ENCODE results near the gene MYO1A. TPM values are rescaled to one million over a fixed set of nuclear protein-coding genes. Genes with fewer than 3 reads are reported as not detected.

Gene MYO1A
- total and polyA plus RNA-seq, 2 donors from 2014 or later = 0.25 to 0.77 TPM

DNA sequence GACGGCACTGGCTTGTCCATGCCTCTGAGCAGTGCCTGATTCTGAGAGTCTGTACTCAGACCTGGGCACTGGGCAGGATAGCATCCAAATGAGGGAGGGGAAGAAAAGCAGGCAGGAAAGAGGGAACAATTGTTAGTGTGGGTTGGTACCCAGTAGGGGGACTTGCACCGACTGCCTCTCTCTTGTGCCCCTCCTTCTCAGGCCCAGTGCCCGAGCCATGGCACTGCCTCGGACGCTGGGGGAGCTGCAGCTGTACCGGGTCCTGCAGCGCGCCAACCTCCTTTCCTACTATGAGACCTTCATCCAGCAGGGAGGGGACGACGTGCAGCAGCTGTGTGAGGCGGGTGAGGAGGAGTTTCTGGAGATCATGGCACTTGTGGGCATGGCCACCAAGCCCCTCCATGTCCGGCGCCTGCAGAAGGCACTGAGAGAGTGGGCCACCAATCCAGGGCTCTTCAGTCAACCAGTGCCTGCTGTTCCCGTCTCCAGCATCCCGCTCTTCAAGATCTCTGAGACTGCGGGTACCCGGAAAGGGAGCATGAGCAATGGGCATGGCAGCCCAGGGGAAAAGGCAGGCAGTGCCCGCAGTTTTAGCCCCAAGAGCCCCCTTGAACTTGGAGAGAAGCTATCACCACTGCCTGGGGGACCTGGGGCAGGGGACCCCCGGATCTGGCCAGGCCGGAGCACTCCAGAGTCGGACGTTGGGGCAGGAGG, 41.2 kb upstream of the MYO1A start:
- H3K27me3 ChIP-seq (ENCODE audit: control insufficient read depth, insufficient read depth, low read length) = no peaks in the 10 kb centered on the region
- FAIRE-seq (no peak), DNase-seq (peak in 1 of 5 donors; percentile 54)
- peak overlapping the region in 1 of 3 donors; percentile 70 for H3K9ac ChIP-seq (ENCODE audit: low read length in 3 of 3)
- H3K4me1 ChIP-seq (ENCODE audit: control insufficient read depth in 2 of 3, insufficient read depth in 2 of 3, low read depth in 1 of 3, low read length in 3 of 3) = peaks cover 3 to 20% (median 8%) of the 10 kb centered on the region in 3 donors
- intact Hi-C loops (cut with DNase I) = no loop called here
- peaks cover 5 to 33% (median 9%) of the 10 kb centered on the region in 3 donors for H3K36me3 ChIP-seq (ENCODE audit: control insufficient read depth in 2 of 3, insufficient read depth in 3 of 3, low read length in 3 of 3)
- H3K9me3 ChIP-seq (ENCODE audit: control insufficient read depth in 2 of 3, insufficient read depth in 1 of 3, low read length in 3 of 3) = no peaks in the 10 kb centered on the region
- peak overlapping the region; percentile 58 to 61 (median 60) for H3K4me3 ChIP-seq (ENCODE audit: low read length in 3 of 3)
- TF ChIP-seq, protein P1, sequence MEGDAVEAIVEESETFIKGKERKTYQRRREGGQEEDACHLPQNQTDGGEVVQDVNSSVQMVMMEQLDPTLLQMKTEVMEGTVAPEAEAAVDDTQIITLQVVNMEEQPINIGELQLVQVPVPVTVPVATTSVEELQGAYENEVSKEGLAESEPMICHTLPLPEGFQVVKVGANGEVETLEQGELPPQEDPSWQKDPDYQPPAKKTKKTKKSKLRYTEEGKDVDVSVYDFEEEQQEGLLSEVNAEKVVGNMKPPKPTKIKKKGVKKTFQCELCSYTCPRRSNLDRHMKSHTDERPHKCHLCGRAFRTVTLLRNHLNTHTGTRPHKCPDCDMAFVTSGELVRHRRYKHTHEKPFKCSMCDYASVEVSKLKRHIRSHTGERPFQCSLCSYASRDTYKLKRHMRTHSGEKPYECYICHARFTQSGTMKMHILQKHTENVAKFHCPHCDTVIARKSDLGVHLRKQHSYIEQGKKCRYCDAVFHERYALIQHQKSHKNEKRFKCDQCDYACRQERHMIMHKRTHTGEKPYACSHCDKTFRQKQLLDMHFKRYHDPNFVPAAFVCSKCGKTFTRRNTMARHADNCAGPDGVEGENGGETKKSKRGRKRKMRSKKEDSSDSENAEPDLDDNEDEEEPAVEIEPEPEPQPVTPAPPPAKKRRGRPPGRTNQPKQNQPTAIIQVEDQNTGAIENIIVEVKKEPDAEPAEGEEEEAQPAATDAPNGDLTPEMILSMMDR (IDR thresholded peaks at IDR 0.05; ENCODE audit: borderline replicate concordance, extremely low read depth, insufficient read depth) = no peak
- H3K27ac ChIP-seq (ENCODE audit: low read depth in 2 of 2, low read length in 2 of 2) = peak overlapping the region in 1 of 2 donors; percentile 41

DNA sequence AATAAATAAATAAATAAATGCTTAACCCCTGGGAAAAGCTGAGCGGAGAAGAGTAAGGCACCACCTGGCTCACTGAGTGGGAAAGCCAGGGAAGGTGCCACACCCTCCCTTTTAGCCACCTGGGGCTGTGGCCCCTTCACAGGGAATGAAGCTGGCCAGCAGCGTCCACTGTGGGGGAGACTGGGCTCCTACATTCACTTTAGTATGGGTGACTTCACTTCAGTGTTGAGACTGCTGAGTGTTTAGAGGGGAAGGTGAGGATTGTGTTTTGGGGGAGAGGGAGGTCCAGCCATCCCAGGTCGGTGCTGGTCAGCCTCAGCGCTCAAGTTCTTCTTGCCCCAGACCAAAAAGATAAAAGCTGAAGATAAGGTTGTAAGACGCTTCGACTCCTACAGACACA, 40.6 kb upstream of the MYO1A start:
- DNase-seq (peak in 1 of 5 donors; percentile 22), FAIRE-seq (no peak)
- Histone ChIP-seq H3K27ac (ENCODE audit: low read depth in 2 of 2, low read length in 2 of 2) (peak overlapping the region in 1 of 2 donors; percentile 41), H3K9me3 (ENCODE audit: control insufficient read depth in 2 of 3, insufficient read depth in 1 of 3, low read length in 3 of 3) (no peaks in the 10 kb centered on the region), H3K4me3 (ENCODE audit: low read length in 3 of 3) (peak overlapping the region; percentile 58 to 61 (median 60)), H3K36me3 (ENCODE audit: control insufficient read depth in 2 of 3, insufficient read depth in 3 of 3, low read length in 3 of 3) (peaks cover 4 to 29% (median 5%) of the 10 kb centered on the region in 3 donors), H3K4me1 (ENCODE audit: control insufficient read depth in 2 of 3, insufficient read depth in 2 of 3, low read depth in 1 of 3, low read length in 3 of 3) (peaks cover 5 to 23% (median 14%) of the 10 kb centered on the region in 3 donors), H3K9ac (ENCODE audit: low read length in 3 of 3) (peak overlapping the region in 2 of 3 donors; percentile 58 to 70), H3K27me3 (ENCODE audit: control insufficient read depth, insufficient read depth, low read length) (no peaks in the 10 kb centered on the region)
- TF ChIP-seq, protein P1 (IDR thresholded peaks at IDR 0.05; ENCODE audit: borderline replicate concordance, extremely low read depth, insufficient read depth) = no peak
- intact Hi-C loops (cut with DNase I) = no loop called here

DNA sequence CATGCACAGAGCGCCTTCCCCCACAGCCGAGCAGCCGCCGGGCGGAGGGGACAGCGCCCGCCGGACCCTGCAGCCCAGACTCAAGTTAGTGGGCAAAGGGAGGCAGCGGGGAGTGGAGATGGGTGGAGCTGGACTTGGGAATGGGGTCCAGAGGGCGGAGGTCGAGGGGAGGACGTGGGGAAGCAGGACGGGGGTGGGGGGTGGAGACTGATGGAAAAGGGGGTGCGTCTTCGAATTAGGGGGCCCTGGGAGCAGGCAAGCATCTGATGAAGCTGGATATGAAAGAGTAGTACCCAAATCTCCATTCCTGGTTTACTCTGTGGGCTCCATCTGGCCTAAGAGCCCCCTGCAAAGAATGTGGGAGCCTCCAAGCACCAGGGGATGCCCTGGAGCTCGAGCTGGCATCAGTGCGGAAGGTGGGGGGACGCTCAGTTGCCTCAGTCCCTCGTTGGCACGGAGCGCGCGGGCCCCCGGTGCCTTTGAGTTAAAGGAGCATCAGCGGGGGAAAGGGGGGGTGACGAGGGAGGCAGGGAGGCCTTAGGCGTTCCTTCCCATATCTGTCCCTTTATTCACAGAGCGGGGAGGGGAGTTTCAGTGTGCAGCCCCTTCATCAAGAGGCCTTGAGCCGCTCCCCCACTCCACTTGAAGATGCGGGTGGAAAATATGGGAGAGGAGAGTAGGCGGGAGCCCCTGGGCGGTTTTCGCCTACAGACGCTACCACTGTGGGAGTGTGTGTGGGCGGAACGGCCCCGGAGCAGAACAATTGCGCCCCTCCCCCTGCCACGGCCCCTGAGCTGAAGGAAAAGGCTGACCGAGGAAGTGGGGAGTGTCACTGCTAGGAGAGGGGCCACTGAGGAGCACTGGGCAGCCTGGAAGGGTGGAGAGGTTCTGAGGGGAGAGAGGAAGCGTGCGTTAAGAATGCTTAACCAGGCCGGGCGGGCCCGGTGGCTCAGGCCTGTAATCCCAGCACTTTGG, 39.6 kb upstream of the MYO1A start:
- Histone ChIP-seq H3K36me3 (ENCODE audit: control insufficient read depth in 2 of 3, insufficient read depth in 3 of 3, low read length in 3 of 3) (peaks cover 4 to 23% (median 5%) of the 10 kb centered on the region in 3 donors), H3K9ac (ENCODE audit: low read length in 3 of 3) (peak overlapping the region; percentile 53 to 73 (median 54)), H3K27me3 (ENCODE audit: control insufficient read depth, insufficient read depth, low read length) (no peaks in the 10 kb centered on the region), H3K27ac (ENCODE audit: low read depth in 2 of 2, low read length in 2 of 2) (peak overlapping the region; percentile 87 to 92), H3K4me3 (ENCODE audit: low read length in 3 of 3) (peak overlapping the region; percentile 78 to 84 (median 83)), H3K9me3 (ENCODE audit: control insufficient read depth in 2 of 3, insufficient read depth in 1 of 3, low read length in 3 of 3) (no peaks in the 10 kb centered on the region), H3K4me1 (ENCODE audit: control insufficient read depth in 2 of 3, insufficient read depth in 2 of 3, low read depth in 1 of 3, low read length in 3 of 3) (peaks cover 5 to 23% (median 15%) of the 10 kb centered on the region in 3 donors)
- intact Hi-C loops (cut with DNase I) = no loop called here
- FAIRE-seq (no peak), DNase-seq (peak; percentile 83 to 93 (median 90))
- TF ChIP-seq, protein P1 (IDR thresholded peaks at IDR 0.05; ENCODE audit: borderline replicate concordance, extremely low read depth, insufficient read depth) = no peak

All from kidney (tissue), 14 donors.